ENCODE data around the gene UNC80.

DNA sequence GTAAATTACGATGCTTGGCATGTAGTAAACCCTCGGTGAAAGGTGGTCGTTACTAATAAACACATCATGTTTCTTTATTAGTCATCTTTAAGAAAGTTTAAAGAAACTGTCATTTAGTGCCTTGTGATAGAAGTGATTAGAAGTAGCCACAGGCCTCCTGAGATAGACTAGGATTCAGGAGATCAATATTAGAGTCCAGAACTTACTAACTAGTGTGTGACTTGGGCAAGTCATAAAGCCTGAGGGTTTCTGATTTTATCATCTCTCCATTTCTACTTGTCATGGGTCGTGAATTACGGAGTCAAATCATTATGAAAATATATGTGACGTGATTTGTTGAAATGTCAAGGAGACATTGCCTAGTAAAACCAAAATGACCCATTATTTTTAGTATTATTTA lies 237.5 kb downstream of the UNC80 start:
- TF ChIP-seq, protein P1, sequence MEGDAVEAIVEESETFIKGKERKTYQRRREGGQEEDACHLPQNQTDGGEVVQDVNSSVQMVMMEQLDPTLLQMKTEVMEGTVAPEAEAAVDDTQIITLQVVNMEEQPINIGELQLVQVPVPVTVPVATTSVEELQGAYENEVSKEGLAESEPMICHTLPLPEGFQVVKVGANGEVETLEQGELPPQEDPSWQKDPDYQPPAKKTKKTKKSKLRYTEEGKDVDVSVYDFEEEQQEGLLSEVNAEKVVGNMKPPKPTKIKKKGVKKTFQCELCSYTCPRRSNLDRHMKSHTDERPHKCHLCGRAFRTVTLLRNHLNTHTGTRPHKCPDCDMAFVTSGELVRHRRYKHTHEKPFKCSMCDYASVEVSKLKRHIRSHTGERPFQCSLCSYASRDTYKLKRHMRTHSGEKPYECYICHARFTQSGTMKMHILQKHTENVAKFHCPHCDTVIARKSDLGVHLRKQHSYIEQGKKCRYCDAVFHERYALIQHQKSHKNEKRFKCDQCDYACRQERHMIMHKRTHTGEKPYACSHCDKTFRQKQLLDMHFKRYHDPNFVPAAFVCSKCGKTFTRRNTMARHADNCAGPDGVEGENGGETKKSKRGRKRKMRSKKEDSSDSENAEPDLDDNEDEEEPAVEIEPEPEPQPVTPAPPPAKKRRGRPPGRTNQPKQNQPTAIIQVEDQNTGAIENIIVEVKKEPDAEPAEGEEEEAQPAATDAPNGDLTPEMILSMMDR (IDR thresholded peaks at IDR 0.05; ENCODE audit: low read depth, low read length), result no peak
- TF ChIP-seq POLR2A (IDR thresholded peaks at IDR 0.05; ENCODE audit: extremely low read depth, insufficient read length), result no peak
